HEK293 (cell line): ENCODE data around the gene KRTAP3-2.
A peak's percentile ranks its signal among the peaks of the same experiment; 100 is the strongest.
"Not testable (repeated sequence)": the region's sequence is repeated elsewhere in the genome, so short reads cannot be mapped to it uniquely, and the experiment has no call there.

Experiments
- CTCF ChIA-PET: fragments of 350-600 bp; formaldehyde crosslinking; extraction: SDS; loops from one replicate; lab custom pipeline; 2021; ENCODE audit warnings: antibody characterized with exemption; lab: Yijun Ruan, JAX
- POLR2A ChIA-PET: fragments of 300-600 bp; formaldehyde crosslinking; extraction: SDS; loops from one replicate; lab custom pipeline; 2020; ENCODE audit warnings: antibody characterized with exemption, inconsistent platforms; lab: Yijun Ruan, JAX
- H3K27ac ChIP-seq: fragments of 200-500 bp; sonication (Bioruptor generic); 2 replicates; pipeline ENCODE4 v1.5.1; 2014; ENCODE audit warnings: low read depth, low read length, control low read depth, inconsistent platforms; ENCODE audit errors: extremely low read depth
- H3K36me3 ChIP-seq, 2 experiments: fragments of 200-500 bp in 1 of 2; sonication (Bioruptor generic) in 1 of 2; 1 replicate in 1 of 2; 2 replicates in 1 of 2; pipeline ENCODE4 v1.5.1; 2014 to 2017; ENCODE audit warnings: inconsistent platforms in 2 of 2, low read length in 2 of 2; ENCODE audit not compliant: control insufficient read depth in 2 of 2, insufficient read depth in 1 of 2
- H3K4me1 ChIP-seq: fragments of 200-500 bp; sonication (Bioruptor generic); 2 replicates; pipeline ENCODE4 v1.5.1; 2014; ENCODE audit warnings: mild to moderate bottlenecking, low read length, inconsistent platforms; ENCODE audit not compliant: control insufficient read depth, insufficient read depth
- H3K4me3 ChIP-seq: 2 replicates; pipeline ENCODE4 v1.5.1; 2011; ENCODE audit warnings: low read depth, mild to moderate bottlenecking, control low read depth, low read length, moderate library complexity
- H3K9me3 ChIP-seq: fragments of 200-500 bp; sonication (Bioruptor generic); 2 replicates; pipeline ENCODE4 v1.5.1; 2014; ENCODE audit warnings: low read depth, low read length, inconsistent platforms; ENCODE audit not compliant: control insufficient read depth, insufficient read depth
- ATF2 ChIP-seq: fragments of 450-650 bp; formaldehyde crosslinking; IDR thresholded peaks from 2 replicates; pipeline ENCODE4 v1.5.1; 2016; ENCODE audit warnings: missing biosample characterization, missing genetic modification characterization, low read depth
- GLI2 ChIP-seq: fragments of 450-650 bp; formaldehyde crosslinking; IDR thresholded peaks from 2 replicates; pipeline ENCODE4; 2017; ENCODE audit warnings: missing biosample characterization, missing genetic modification characterization, low read depth, borderline replicate concordance
- GLIS1 ChIP-seq: fragments of 450-650 bp; formaldehyde crosslinking; IDR thresholded peaks from 2 replicates; pipeline ENCODE4 v1.5.1; 2016; ENCODE audit warnings: missing biosample characterization, missing genetic modification characterization
- PRDM1 ChIP-seq: fragments of 450-650 bp; formaldehyde crosslinking; IDR thresholded peaks from 2 replicates; pipeline ENCODE4; 2016; ENCODE audit warnings: missing biosample characterization, missing genetic modification characterization
- SP2 ChIP-seq: fragments of 450-650 bp; formaldehyde crosslinking; IDR thresholded peaks from 2 replicates; pipeline ENCODE4 v1.5.1; 2016; ENCODE audit warnings: missing biosample characterization, missing genetic modification characterization
- TRIM28 ChIP-seq: IDR thresholded peaks from 2 replicates; pipeline ENCODE4 v1.6.1; 2011; ENCODE audit warnings: low read length, control low read depth, borderline replicate concordance
- ZFP69B ChIP-seq: fragments of 450-650 bp; formaldehyde crosslinking; IDR thresholded peaks from 2 replicates; pipeline ENCODE4 v1.5.1; 2016; ENCODE audit warnings: missing biosample characterization, missing genetic modification characterization
- ZIC2 ChIP-seq: fragments of 450-650 bp; formaldehyde crosslinking; IDR thresholded peaks from 2 replicates; pipeline ENCODE4 v1.5.1; 2016; ENCODE audit warnings: missing biosample characterization, missing genetic modification characterization
- ZNF169 ChIP-seq: fragments of 450-650 bp; formaldehyde crosslinking; IDR thresholded peaks from 2 replicates; pipeline ENCODE4 v1.5.1; 2016; ENCODE audit warnings: missing biosample characterization, missing genetic modification characterization
- ZNF488 ChIP-seq: fragments of 450-650 bp; formaldehyde crosslinking; IDR thresholded peaks from 2 replicates; pipeline ENCODE4 v1.5.1; 2016; ENCODE audit warnings: missing biosample characterization, missing genetic modification characterization
- ZNF707 ChIP-seq: fragments of 450-650 bp; formaldehyde crosslinking; IDR thresholded peaks from 2 replicates; pipeline ENCODE4 v1.5.1; 2016; ENCODE audit warnings: missing biosample characterization, missing genetic modification characterization
- ZSCAN23 ChIP-seq: fragments of 450-650 bp; formaldehyde crosslinking; IDR thresholded peaks from 2 replicates; pipeline ENCODE4 v1.5.1; 2016; ENCODE audit warnings: missing biosample characterization, missing genetic modification characterization

The KRTAP3-2 gene

GRCh38 chr17:40999563-40999962, at the start of gene KRTAP3-2:
TSS of gene KRTAP3-2 (minus strand) at chr17:40999906. CDS start at chr17:40999853, 53 bp downstream.
- H3K4me1 ChIP-seq, H3K27ac ChIP-seq, H3K36me3 ChIP-seq, H3K9me3 ChIP-seq, H3K4me3 ChIP-seq, POLR2A ChIA-PET: not testable (repeated sequence)
- CTCF ChIA-PET: interaction anchor here (0.7 kb wide), 1 partner anchor 579 kb away, joined by 3 read pairs; no protein-coding TSS in a partner anchor

- H3K4me3 ChIP-seq: no peak overlapping the region
- H3K36me3 ChIP-seq: no peaks in the 10 kb centered on the region
- no peak for TF ChIP-seq GLI2 (tag by site-specific recombination)
- no peak for TF ChIP-seq ZNF169 (tag by site-specific recombination)
- TF ChIP-seq ZFP69B: no peak
- no peaks in the 10 kb centered on the region for H3K4me1 ChIP-seq
- CTCF ChIA-PET: no interaction called here
- no peaks in the 10 kb centered on the region for H3K9me3 ChIP-seq
- POLR2A ChIA-PET: no interaction called here
- no peak overlapping the region for H3K27ac ChIP-seq
Observed at GRCh38 chr17:41049110-41049509, 49.4 kb upstream of the KRTAP3-2 start.

DNA sequence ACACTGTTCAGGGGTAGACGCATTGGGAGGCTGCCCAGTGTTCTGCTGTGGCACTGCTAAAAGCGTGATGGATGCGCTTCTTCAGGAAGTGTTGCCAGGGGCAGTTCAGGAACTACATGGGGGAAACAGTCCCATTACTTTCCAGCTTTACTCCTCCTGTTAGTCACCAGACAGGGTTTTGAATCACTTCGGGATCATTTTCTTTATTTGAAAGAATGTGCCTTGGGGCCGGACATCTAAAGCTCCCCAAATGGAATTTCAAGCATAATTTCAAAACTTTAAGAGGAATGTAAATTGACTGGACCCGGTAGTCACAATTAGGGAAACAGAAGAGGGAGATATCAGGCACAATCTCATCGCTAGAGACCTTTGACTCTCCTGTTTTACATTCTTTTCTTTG, 48.7 kb upstream of the KRTAP3-2 start:
- no peak overlapping the region for H3K4me3 ChIP-seq
- no peak for TF ChIP-seq PRDM1 (tag by site-specific recombination)
- TF ChIP-seq ZSCAN23 (tag by site-specific recombination): no peak
- TF ChIP-seq SP2 (tag by site-specific recombination): no peak
- TF ChIP-seq TRIM28: no peak
- no peak for TF ChIP-seq ATF2 (tag by site-specific recombination)
- no peak for TF ChIP-seq ZNF707 (tag by site-specific recombination)
- TF ChIP-seq ZNF488 (tag by site-specific recombination): no peak
- TF ChIP-seq, all 188 proteins: peak for 0
- Histone ChIP-seq H3K4me1 (no peaks in the 10 kb centered on the region), H3K9me3 (no peaks in the 10 kb centered on the region; the same call in 1 of the 2 replicates), H3K36me3 (no peaks in the 10 kb centered on the region), H3K27ac (no peak overlapping the region)
- ChIA-PET CTCF (interaction anchor here (0.6 to 0.7 kb wide), 2 partner anchors 340 to 355 kb away, joined by 4 to 5 read pairs; no protein-coding TSS in a partner anchor), POLR2A (no interaction called here)

DNA sequence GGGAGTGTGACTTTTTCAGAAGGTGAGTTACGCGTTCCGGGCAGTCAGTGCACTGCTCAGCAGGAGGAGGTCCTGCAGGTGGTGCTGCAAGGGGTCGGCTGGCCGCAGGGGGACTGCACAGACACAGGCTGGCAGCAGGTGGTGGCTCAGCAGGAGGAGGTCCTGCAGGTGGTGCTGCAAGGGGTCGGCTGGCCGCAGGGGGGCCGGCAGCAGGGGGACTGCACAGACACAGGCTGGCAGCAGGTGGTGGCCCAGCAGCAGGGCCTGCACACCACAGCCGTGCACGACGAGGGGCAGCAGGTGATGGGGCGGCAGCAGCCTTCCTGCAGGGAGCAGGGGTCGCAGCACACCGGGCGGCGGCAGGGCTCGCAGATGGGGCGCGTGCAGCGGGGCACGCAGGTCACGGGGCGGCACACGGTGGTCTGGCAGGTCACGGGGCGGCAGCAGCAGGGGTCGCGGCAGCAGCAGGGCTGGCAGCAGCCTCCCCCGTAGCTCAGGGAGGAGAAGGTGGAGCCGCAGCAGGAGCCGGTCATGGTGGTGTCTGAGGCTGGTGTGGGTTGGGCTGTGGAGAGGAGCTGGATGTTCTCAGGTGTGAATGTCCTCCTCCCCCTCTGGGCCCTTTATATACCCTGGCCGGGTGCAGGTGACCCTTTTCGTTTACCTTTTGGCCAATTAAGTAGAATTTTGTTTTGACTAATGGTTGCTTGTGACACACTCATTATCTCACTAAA, 47.2 kb upstream of the KRTAP3-2 start, which contains the start of gene KRTAP2-1:
Gene KRTAP2-1 (minus strand): TSS at position 582 of the 731 bp plus-strand sequence. CDS start 49 bp downstream, at position 533.
- H3K4me1 ChIP-seq, H3K9me3 ChIP-seq, CTCF ChIA-PET, H3K27ac ChIP-seq, H3K36me3 ChIP-seq, POLR2A ChIA-PET, H3K4me3 ChIP-seq: not testable (repeated sequence)
- peak; percentile 94 for TF ChIP-seq ZIC2 (tag by site-specific recombination)
- TF ChIP-seq GLIS1 (tag by site-specific recombination): peak; percentile 79
